Hepatocyte (in vitro differentiated cells): ENCODE data around the gene PI4K2A. TPM values are rescaled to one million over a fixed set of nuclear protein-coding genes. Genes with fewer than 3 reads are reported as not detected.

Experiments
- DNase-seq: peaks from one replicate; pipeline ENCODE4 v3.0.0-alpha.2; 2016; ENCODE audit warnings: low spot score
- H2AFZ ChIP-seq: fragments of 200-600 bp; sonication (generic); 2 replicates; pipeline ENCODE4 v1.6.0; 2016; ENCODE audit warnings: antibody characterized with exemption, mild to moderate bottlenecking
- H3K27ac ChIP-seq: fragments of 200-600 bp; sonication (generic); 2 replicates; pipeline ENCODE4 v1.5.1; 2016; ENCODE audit warnings: mild to moderate bottlenecking
- H3K27me3 ChIP-seq: fragments of 200-600 bp; sonication (generic); 2 replicates; pipeline ENCODE4 v1.6.1; 2016
- H3K36me3 ChIP-seq: fragments of 200-600 bp; sonication (generic); replicated peaks from 2 replicates; pipeline ENCODE4 v1.5.1; 2016; ENCODE audit warnings: low read depth; ENCODE audit not compliant: insufficient read depth
- H3K4me1 ChIP-seq: fragments of 200-600 bp; sonication (generic); 2 replicates; pipeline ENCODE4 v1.5.1; 2016; ENCODE audit warnings: mild to moderate bottlenecking, moderate library complexity; ENCODE audit not compliant: insufficient read depth
- H3K4me2 ChIP-seq: fragments of 200-600 bp; sonication (generic); 2 replicates; pipeline ENCODE4 v1.6.0; 2016
- H3K4me3 ChIP-seq: fragments of 200-600 bp; sonication (generic); 2 replicates; pipeline ENCODE4 v1.5.1; 2016; ENCODE audit warnings: mild to moderate bottlenecking
- H3K79me2 ChIP-seq: fragments of 200-600 bp; sonication (generic); 2 replicates; pipeline ENCODE4 v1.6.0; 2017; ENCODE audit warnings: mild to moderate bottlenecking
- H3K9me2 ChIP-seq: fragments of 200-600 bp; sonication (generic); replicated peaks from 2 replicates; pipeline ENCODE4 v1.6.0; 2017; ENCODE audit warnings: mild to moderate bottlenecking; ENCODE audit not compliant: insufficient read depth
- H3K9me3 ChIP-seq: fragments of 200-600 bp; sonication (generic); 2 replicates; pipeline ENCODE4 v1.5.1; 2016; ENCODE audit warnings: low read depth, mild to moderate bottlenecking
- H4K20me1 ChIP-seq: fragments of 200-600 bp; sonication (generic); 2 replicates; pipeline ENCODE4 v1.6.0; 2016; ENCODE audit warnings: mild to moderate bottlenecking; ENCODE audit not compliant: insufficient read depth, poor library complexity, severe bottlenecking
- CTCF ChIP-seq: fragments of 200-600 bp; sonication (generic); IDR thresholded peaks from 2 replicates; pipeline ENCODE4 v1.5.1; 2016; ENCODE audit warnings: antibody characterized with exemption, mild to moderate bottlenecking; ENCODE audit not compliant: poor library complexity
- EZH2 ChIP-seq: fragments of 200-600 bp; sonication (generic); IDR thresholded peaks from 2 replicates; pipeline ENCODE4 v1.6.1; 2016; ENCODE audit warnings: antibody characterized with exemption, mild to moderate bottlenecking, borderline replicate concordance
- EZH2phosphoT487 ChIP-seq: fragments of 200-600 bp; sonication (generic); IDR thresholded peaks from one replicate; pipeline ENCODE4 v1.6.1; 2018; ENCODE audit warnings: antibody characterized with exemption, mild to moderate bottlenecking, low read depth, moderate library complexity; ENCODE audit not compliant: unreplicated experiment, severe bottlenecking
- WGBS: methylation state at CpG from one replicate; pipeline ENCODE4 v1.1.6; 2016; ENCODE audit warnings: low lambda C conversion rate; ENCODE audit errors: missing lambda C conversion rate; 5-methylcytosine and 5-hydroxymethylcytosine counted together
- polyA plus RNA-seq: library from polyadenylated mRNA; unstranded; fragments of >200 nt; fragmentation: Nextera tagmentation; extraction: Ambion mirVana; gene quantifications from 2 replicates; pipeline ENCODE4 v1.2.1, GENCODE V29; 2016
- total RNA-seq: library from RNA; depleted of rRNA; stranded (reverse); fragments of >200 nt; gene quantifications from 2 replicates; pipeline ENCODE4 v1.2.3, GENCODE V29; 2014

The PI4K2A gene
- total and polyA plus RNA-seq, 2 experiments from 2014 or later: 22.4 to 25.9 TPM

GRCh38 chr10:97607095-97607636 lies 33.3 kb upstream of the PI4K2A start:
- Histone ChIP-seq H2AFZ (no peak overlapping the region), H3K27me3 (no peaks in the 10 kb centered on the region), H3K4me2 (no peak overlapping the region), H3K9me2 (no peaks in the 10 kb centered on the region), H4K20me1 (no peaks in the 10 kb centered on the region), H3K4me3 (no peak overlapping the region), H3K9me3 (no peaks in the 10 kb centered on the region), H3K79me2 (no peaks in the 10 kb centered on the region), H3K36me3 (no peaks in the 10 kb centered on the region), H3K27ac (no peak overlapping the region), H3K4me1 (no peaks in the 10 kb centered on the region)
- DNase-seq: no peak
- TF ChIP-seq EZH2phosphoT487: no peak
- no peak for TF ChIP-seq EZH2
- no peak for TF ChIP-seq CTCF
- WGBS: 90% methylated on average over 5 of the region's 5 CpGs

GRCh38 chr10:97608991-97609561 lies 31.4 kb upstream of the PI4K2A start:
- Histone ChIP-seq H3K36me3 (no peaks in the 10 kb centered on the region), H4K20me1 (no peaks in the 10 kb centered on the region), H3K9me2 (no peaks in the 10 kb centered on the region), H3K27ac (no peak overlapping the region), H3K27me3 (no peaks in the 10 kb centered on the region), H3K4me2 (no peak overlapping the region), H3K9me3 (no peaks in the 10 kb centered on the region), H2AFZ (no peak overlapping the region), H3K79me2 (no peaks in the 10 kb centered on the region), H3K4me1 (no peaks in the 10 kb centered on the region), H3K4me3 (no peak overlapping the region)
- WGBS: 83% methylated on average over 13 of the region's 13 CpGs
- no peak for DNase-seq
- no peak for TF ChIP-seq EZH2phosphoT487
- no peak for TF ChIP-seq CTCF
- no peak for TF ChIP-seq EZH2

- H3K36me3 ChIP-seq: no peaks in the 10 kb centered on the region
- no peaks in the 10 kb centered on the region for H3K9me3 ChIP-seq
- H3K9me2 ChIP-seq: no peaks in the 10 kb centered on the region
- no peaks in the 10 kb centered on the region for H3K79me2 ChIP-seq
- TF ChIP-seq EZH2 (no peak), EZH2phosphoT487 (no peak), CTCF (no peak)
- no peak overlapping the region for H2AFZ ChIP-seq
- WGBS: 88% methylated on average over 12 of the region's 12 CpGs
- H3K4me3 ChIP-seq: no peak overlapping the region
- H3K27me3 ChIP-seq: no peaks in the 10 kb centered on the region
- H3K27ac ChIP-seq: no peak overlapping the region
- no peaks in the 10 kb centered on the region for H3K4me1 ChIP-seq
- H3K4me2 ChIP-seq: no peak overlapping the region
- no peaks in the 10 kb centered on the region for H4K20me1 ChIP-seq
- DNase-seq: no peak
Observed at GRCh38 chr10:97611473-97611872, 29.0 kb upstream of the PI4K2A start.
